ENCODE results near the gene BMF.
"Not testable (repeated sequence)": the region's sequence is repeated elsewhere in the genome, so short reads cannot be mapped to it uniquely, and the experiment has no call there.

The BMF gene

DNA sequence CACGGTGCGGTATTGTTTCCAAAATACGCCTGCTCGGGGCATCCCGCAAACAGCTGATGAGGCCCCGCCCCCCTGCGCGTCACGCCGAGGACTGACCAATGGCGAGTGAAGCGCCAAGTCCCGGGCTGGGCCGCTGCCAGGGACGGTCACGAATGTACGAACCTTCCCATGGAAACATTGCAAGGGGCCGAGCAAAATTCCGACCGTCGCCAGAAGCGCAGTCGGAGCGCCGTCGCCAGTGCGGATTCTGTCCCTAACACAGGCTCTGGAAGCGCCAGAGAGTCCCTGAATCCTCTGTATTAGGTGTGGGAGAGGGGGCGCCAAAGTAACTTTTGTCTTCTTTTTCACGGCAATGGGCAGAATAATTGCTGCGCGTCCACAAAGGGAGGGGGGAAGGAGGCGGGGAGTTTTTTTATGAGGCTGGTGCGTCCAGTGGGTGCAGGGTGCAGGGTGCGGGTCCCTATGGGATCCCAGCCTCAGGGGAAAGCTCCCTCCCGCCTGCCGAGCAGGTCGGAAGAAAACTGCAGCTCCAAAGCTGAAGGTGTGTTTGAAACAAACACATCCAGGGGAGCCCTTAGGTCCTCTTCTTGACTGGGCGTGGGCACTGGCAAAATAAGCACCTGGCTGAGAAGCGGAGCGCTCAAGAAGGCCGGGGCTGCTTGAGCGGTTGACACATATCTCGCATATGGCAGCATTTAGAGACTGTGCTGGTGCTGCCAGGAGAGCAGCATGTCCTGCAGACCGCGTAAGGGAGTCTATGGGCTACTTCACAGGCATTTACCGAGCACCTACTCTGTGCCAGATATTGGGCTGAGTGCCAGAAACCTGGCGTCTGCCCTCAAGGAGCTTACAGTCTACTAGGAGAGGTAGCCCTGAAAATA, at the start of gene BMF:
Gene BMF (minus strand): TSS at position 25 of the 881 bp plus-strand sequence. CDS start 2,793 bp downstream, outside the sequence.
- peak; percentile 95 to 98 for DNase-seq (ENCODE audit: low read depth in 2 of 2, low spot score in 1 of 2)

DNA sequence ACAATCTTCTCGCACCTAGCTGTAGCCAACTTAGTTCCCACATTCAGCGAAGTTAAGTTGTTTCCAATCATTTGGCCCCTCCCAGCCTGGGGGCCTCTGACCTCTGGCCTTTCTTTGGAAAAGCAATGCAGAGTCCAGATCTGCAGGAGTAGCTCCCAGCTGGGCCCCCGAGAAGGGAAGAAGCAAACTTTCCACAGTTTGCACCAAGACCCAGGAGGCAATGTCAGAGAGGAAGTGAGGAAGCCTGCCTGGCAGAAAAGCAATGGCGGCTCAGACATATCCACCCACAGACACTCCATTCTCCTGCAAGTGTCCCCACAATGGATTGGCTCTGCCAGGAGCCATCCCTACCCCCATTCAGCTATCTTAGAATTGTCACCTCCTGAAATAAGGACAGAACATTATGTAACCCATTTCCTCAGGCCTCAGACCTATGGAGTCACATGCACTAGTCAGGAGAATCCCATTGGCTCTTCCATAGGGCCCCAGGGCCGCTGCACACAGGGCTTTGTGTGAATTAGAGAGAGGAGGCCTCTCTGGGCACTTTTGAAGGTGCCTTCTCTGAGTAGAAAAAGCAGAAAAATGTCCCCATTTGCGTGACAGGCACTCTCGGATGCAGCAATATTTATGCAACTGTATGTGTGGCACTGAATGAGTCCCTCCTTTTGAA, 49.2 kb upstream of the BMF start:
- DNase-seq (ENCODE audit: low read depth in 2 of 2, low spot score in 1 of 2): no peak

GRCh38 chr15:40155270-40155910, 46.7 kb upstream of the BMF start:
- no peak for DNase-seq (ENCODE audit: low read depth in 2 of 2, low spot score in 1 of 2)

- DNase-seq (ENCODE audit: low read depth in 2 of 2, low spot score in 1 of 2): not testable (repeated sequence)
Observed at GRCh38 chr15:40154821-40155220, 46.1 kb upstream of the BMF start.

GRCh38 chr15:40151991-40152390, 43.3 kb upstream of the BMF start:
- DNase-seq (ENCODE audit: low read depth in 2 of 2, low spot score in 1 of 2): no peak

DNA sequence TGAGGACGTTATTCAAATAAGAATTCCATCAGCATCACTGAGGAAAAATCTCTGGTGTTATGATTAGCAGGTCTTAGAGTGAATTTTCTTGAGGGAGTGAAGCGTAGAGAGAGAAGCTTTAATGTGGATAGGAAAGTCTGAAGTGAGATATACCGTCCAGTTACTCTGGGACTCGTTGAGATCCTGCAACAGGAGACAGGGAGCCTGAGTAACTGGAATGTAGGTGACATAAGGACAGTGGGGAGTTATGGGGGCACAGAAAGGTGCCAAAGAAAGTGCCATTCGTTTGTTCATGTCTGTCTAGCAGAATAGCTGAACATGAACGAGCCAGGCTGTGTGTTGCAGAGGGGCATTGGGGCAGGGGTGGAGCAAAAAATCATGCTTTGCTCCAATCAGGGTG, 42.8 kb upstream of the BMF start:
- no peak for DNase-seq (ENCODE audit: low read depth in 2 of 2, low spot score in 1 of 2)

DNA sequence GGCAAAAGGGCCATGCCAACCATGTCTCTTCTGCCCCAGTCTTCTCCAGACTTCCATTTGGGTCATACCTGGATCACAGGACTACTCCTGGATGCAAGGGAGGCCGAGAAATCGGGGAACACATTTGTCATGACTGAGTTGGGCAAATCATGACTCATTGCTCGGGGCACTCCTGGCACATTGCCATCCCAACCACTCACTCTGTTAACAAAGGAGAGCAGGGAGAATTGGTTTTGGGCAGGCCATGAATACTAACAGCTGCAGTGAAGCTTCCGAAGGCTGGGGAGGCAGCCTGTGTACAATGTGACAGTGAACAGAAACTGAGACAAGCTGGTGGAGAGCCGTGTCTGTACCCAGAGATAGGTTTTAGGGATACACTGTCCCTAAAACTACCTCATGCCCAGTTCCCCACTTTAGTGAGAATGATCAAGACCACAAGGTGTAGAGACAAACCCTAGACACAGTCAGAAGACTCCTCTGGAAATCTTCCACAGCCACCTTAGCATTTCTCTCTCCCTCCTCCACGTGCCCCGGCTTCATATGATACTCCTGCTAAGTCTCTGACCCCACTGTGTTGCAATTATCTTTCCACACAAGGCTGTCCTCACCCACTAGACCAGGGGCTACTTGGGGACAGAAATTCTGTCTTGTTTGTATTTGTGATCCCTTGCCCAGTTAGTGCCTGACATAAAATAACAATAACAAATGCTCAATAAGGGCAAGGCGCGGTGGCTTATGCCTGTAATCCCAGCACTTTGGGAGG, 41.7 kb upstream of the BMF start:
- DNase-seq (ENCODE audit: low read depth in 2 of 2, low spot score in 1 of 2): no peak

- no peak for DNase-seq (ENCODE audit: low read depth in 2 of 2, low spot score in 1 of 2)
Observed at GRCh38 chr15:40149339-40149738, 40.7 kb upstream of the BMF start.

DNA sequence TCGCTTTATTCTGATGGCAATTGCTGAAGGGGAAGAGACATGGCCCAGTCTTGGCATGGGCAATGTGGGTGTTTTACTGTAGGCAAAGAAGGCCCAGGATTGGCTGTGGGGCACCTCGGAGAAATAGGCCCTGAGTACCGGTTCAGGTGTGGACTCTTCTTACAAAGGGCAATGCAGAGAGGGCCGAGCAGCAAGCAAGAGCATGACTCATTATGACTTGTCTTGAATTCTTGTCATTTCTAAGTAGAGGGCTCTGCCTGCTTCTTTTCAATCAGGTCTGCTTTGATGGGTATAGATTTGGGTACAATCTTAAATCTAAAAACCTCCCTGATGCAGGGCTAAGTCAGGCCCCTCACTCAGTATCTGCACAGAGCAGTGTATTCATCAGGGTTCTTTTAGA, 37.4 kb upstream of the BMF start:
- no peak for DNase-seq (ENCODE audit: low read depth in 2 of 2, low spot score in 1 of 2)

DNA sequence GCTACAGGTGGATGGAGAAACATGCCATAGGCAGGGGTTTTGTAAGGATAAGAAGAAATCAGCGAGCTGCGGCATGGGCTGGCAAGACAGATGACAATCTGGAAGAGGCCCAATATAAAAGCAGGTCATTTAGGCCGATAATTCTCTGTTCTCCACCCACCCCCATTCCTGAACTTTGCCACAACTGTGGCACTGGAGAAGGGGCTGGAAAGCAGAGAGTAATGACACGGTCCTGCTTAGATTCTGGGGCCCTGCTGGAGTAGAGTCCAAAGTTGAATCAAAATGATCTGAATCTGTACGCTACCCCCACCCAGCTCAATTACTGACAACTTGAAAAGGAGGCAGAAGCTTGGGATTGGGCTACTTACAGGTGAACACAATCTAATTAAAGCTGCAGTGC, 33.7 kb upstream of the BMF start:
- DNase-seq (ENCODE audit: low read depth in 2 of 2, low spot score in 1 of 2): no peak

DNA sequence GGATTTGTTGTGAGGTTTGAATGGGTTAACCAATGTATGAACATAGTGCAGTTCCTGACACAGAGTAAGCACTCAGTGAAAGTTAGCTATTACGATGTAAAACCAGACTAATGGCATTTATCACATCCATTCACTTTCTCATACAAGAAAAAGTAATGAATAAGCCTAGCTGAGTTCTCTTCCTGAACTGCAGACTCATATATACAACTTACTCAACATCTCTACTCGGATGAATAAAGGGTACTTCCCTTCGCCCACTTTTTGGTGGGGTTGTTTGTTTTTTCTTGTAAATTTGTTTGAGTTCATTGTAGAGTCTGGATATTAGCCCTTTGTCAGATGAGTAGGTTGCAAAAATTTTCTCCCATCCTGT, 29.5 kb upstream of the BMF start:
- DNase-seq (ENCODE audit: low read depth in 2 of 2, low spot score in 1 of 2): not testable (repeated sequence)

DNA sequence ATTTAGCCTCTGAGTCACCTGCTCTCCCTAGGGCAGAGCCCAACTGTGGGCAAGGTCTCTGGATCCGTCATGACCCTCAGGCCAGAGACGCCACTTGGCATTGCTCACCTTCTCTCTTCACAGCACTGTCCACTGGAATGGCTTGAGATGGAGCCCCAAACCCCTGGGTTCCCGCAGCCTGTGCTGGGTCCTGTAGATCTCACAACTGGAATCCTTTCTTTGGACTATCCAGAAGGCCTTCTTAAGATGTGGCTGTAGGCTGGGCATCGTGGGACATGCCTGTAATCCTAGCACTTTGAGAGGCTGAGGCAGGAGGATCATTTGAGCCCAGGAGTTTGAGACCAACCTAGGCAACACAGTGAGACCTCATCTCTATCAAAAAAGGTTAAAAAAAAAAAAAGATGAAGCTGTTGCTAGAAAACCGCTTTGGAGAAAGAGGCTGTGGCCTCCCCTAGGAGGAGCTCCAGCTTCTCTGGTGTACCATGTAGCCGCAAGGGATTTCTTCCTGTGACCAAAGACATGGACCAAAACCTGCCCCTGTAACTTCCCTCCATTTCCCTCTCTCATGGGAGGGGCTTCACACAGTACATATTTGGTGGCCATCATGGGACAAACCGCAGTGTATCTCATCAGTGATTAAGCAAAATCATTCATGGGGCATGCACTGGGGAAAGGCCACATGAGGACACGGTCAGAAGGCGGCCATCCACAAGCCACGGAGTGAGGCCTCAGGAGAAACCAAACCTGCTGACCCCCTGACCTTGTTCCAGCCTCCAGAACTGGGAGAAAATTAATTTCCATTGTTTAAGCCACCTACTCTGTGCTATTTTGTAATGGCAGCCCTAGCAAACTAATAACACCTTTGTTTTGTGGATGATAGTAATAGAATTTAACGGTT, 28.9 kb upstream of the BMF start:
- DNase-seq (ENCODE audit: low read depth in 2 of 2, low spot score in 1 of 2): no peak

DNA sequence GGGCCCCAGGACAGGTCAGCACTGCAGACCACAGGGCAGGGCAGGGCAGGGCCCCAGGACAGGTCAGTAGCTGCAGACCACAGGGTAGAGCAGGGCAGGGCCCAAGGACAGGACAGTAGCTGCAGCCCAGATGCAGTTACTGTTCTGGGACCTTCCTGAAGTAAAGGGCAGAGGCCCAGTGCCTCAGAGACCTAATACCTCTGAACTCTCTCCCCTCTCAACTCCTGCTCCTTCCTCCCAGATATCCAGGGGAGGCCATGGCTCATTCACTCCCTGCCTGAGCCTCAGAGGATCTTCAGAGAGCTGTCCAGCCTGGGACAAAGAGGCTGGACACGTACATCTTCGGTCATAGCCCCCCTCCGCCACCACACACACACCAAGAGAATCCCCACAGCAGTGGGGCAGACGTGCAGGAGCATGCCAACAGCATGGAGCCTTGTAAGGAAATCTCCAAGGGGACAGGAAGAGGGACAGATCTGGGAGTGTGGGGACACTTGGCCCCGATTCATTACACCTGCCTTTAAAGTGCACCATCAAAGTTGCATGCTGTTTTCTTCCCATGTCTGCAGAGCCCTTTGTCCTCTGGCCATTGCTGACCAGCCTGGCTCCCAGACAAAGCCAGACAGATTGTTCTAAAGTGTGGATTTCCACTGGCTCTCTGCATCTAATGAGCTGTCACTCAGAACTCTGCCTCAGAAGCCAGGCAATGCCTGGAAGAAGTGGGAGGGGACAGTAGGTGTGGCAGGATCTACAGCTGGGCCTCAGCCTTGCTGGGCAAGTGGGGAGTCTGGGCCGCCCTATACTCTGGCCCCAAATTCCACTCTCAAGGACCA, 28.0 kb upstream of the BMF start:
- no peak for DNase-seq (ENCODE audit: low read depth in 2 of 2, low spot score in 1 of 2)

- not testable (repeated sequence) for DNase-seq (ENCODE audit: low read depth in 2 of 2, low spot score in 1 of 2)
Observed at GRCh38 chr15:40135846-40136450, 27.3 kb upstream of the BMF start.

DNA sequence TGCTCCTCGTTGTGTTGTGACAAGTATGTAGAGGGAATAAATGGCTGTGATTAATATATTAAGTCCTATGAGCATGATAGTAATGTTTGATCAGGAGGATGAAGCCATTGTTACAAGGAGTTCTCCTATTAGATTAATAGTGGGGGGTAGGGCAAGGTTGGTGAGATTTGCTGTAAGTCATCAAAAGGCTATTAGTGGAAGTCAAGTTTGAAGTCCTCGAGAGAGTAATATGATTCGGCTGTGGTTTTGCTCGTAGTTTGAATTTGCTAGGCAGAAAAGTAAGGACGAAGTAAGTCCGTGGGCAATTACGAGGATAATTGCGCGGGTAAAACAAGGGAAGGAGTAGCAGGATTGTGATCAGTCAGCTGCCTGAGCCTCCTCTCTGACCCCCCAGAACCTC, 26.2 kb upstream of the BMF start:
- DNase-seq (ENCODE audit: low read depth in 2 of 2, low spot score in 1 of 2): no peak

- no peak for DNase-seq (ENCODE audit: low read depth in 2 of 2, low spot score in 1 of 2)
Observed at GRCh38 chr15:40133544-40133943, 24.9 kb upstream of the BMF start.

DNA sequence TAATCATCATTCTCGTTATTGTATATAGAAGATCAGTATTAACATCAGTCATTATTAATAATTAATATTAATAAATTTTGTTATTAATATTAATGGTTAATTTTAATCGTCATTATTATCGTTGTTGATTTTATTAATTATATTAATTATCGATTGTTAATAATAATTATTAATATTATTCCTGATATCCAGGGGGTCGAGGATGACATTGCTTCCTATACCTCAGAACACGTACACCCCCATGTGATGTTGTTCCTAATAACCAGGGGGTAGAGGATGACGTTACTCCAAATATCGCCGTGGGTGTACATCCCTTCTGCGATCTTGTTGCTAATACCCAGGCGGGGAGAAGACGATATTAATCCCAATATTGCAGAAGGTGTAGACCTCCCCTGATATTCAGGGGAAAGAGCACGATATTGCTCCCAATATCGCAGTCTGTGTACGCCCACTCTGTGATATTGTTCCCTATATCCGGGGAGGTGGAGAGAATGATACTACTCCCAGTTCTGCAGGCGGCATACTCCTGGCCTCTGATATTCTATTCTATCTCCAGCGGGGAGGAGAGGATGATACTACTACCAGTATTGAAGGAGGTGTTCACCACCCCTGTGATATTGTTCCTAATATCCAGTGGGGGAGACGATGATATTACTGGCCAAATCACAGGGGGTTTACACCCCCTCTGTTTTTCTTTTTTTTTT, 22.3 kb upstream of the BMF start:
- DNase-seq (ENCODE audit: low read depth in 2 of 2, low spot score in 1 of 2): no peak

DNA sequence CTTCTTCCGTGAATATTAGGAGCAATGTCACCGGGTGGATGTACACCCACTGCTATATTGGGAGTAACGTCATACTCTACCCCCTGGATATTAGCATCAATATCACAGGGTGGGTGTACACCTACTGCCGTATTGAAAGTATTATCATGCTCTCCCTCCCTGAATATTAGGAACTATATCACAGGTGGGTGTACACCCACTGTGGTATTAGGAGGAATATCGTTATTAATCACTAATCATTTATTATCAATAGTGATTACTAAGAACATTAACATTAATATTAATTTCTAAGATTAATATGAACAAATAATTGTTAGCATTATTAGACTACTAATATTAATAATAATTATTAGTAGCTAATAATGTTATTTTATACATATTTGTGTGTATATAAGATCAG, 21.4 kb upstream of the BMF start:
- DNase-seq (ENCODE audit: low read depth in 2 of 2, low spot score in 1 of 2): no peak

All from stimulated activated CD8-positive, alpha-beta memory T cell treated with anti-CD3 and anti-CD28 coated beads, Interleukin-4, amount 100 ng/mL, for 1 hour (primary cell).